GM18505 (cell line): ENCODE data around the gene GALR2.
"Not testable (repeated sequence)": the region's sequence is repeated elsewhere in the genome, so short reads cannot be mapped to it uniquely, and the experiment has no call there.

Experiments used
- ATAC-seq: cut with Tn5 transposase; IDR thresholded peaks from one replicate; pipeline ENCODE4 v1.9.1; 2021; ENCODE audit not compliant: unreplicated experiment
- POLR2A ChIP-seq: IDR thresholded peaks from 4 replicates; pipeline ENCODE4 v1.6.1; 2011; ENCODE audit warnings: borderline replicate concordance; ENCODE audit not compliant: insufficient read depth, insufficient read length; ENCODE audit errors: extremely low read depth

GALR2 gene

GRCh38 chr17:76046064-76046463 is 28.5 kb upstream of the GALR2 start:
- no peak for ATAC-seq
- TF ChIP-seq POLR2A = no peak

DNA sequence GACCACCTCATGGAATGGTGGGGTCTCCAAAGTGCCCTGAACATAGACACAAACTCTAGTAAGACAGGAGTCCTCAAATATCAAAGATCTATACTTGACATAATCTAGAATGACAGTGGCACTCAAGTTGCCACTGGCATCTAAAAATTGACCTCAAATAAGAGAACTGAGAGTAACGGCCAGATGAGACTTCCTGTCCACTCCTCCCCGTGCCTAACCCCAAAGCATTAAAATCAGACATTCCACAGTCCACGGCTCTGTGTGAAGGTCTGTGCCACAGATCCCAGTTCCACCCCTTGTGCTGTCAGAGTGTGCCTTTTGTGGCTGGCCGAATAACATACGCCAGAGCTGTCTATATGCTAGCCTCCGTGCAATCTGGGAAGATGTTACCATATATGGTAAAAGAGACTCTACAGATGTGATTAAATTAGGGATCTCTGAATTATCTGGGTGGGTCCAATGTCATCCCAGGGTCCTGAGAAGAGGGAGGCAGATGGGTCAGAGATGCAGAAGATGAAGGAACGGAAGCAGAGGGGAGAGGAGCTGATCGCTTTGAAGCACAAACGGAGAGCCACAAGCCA is 26.5 kb upstream of the GALR2 start:
- no peak for ATAC-seq
- TF ChIP-seq POLR2A = no peak

DNA sequence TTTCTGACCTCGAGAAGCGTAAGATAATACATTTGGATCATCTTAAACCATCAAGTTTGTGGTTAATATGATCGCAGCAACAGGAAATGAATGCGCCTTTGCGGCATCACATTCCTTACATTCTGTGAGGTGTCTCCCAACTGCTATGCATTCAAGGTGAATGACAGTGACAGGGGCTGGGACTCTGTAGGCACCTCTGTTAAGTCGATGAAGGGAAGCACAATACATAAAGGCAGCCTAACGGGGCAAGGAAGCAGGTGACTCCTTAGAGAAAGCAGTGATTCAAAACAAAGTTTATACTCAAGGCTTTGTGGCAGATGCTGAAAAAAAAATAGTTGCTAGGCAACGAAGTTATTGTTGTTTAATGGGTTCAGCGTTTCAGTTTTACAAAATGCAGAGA is 25.9 kb upstream of the GALR2 start:
- no peak for ATAC-seq
- no peak for TF ChIP-seq POLR2A

DNA sequence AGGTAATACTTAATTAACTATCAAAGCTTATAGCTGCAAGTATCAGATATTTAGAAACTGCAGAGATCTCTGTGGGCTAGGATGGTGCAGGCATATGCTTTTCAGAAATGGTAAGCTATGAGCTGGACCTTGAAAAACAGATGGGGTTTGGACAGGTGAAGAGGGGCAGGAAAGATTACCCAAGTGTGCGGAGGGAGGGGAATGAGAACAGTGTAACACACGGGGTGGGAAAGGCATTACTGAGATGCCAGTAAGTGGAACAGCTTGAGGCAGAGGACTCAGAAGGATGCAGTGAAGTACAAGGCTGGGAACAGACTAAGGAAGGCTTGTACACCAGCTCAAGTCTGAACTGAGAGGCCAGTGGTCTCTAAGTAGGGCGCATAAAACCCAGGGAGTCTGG is 25.3 kb upstream of the GALR2 start:
- TF ChIP-seq POLR2A = no peak
- ATAC-seq = no peak

- no peak for ATAC-seq
- TF ChIP-seq POLR2A = no peak
Observed at GRCh38 chr17:76049836-76050537, 24.6 kb upstream of the GALR2 start.

DNA sequence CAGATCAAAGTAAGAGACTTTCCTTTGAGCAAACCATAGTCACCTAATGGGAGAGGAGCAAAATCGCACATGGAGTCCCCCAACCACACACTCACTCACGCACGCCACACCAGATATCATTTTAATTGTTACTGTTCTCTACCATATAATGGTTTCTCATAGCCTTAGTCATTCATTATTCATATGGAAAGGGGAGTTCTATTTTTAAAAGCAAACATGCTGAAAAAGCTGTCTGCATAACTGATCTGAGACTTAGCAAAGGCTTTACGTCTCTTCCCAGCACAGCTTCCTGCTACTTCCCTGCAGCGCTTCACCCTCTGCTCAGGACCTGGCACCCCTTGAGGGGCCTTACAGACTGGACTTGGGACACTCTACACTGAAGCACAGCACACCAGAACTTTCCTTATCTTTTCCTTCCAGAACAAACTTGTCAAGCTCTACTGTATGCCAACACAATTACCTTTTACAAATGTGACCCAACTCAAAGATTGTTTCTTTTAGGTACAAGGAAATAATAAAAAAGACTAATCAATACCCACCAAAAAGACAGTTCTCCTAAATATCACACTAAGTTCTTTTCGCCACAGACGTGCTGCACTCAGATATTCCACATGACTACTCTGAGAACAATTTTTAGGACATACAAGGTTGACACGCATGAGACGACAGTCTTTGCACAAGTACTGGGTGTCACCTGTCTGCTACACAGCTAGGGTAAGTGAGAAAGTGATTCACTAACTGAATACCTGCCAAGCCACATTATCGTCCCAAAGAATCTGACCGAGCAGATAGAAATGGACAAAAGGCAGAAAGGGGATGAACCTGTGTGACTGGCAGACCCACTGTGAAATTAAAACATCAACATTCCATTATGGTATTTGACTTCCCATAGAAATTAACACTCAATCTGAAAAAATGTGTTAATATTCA is 23.8 kb upstream of the GALR2 start:
- no peak for ATAC-seq
- TF ChIP-seq POLR2A = no peak

DNA sequence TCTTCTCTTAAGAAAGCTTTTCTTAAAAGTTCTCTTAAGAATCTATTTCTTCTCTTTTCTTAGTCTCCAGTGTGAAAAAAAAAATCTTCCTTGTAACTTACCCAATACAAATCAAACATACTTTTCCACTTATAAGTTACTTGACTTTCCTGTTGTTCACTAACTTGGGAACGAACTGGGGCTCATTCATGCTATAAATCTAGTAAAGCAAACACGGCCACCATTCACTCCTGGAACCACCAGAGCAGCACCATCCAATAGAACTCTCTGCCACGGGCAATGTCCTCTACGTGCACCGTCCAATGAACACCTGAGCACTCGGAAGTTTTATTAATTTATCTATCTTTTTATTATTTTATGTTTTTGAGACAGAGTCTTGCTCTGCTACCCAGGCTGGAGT is 23.0 kb upstream of the GALR2 start:
- ATAC-seq = no peak
- TF ChIP-seq POLR2A = no peak

DNA sequence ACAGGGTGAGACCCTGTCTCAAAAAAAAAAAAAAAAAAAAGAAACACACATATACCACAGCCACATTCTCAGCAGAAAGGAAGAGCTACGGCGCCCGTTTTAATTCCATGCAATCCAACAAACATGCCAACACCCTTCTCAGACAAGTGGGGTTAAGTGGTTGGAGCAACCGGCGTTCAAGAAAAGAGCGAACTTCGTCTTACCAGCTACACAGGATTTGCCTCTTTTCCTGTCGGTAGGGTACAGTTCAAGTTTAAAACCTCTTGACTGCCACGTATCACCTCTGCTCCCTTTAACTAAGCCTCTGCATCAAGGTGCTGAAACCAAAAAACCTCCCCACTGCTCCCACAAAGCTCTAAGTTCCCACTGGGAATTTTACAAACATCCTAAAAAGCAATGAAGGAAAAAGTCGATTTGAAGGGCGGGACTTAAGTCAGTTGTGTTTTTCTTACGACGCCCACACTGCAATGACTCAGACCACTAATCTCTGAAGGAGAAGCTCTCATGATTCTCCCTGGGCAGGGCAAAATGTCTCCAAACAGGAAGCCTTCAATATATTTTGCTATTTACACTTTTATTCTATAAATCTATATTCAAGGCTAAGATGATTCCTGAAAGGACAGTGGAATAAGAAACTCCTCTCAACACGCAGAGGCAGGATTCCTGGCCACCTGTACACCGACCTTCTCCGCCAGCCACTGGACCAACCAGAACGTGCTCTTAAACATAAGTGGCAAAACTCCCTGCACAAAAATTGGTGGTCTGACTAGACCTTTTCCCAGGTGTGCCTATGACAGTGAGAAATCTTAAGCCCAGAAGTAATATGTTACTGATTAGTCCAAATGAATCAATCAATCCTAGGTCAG is 21.1 kb upstream of the GALR2 start:
- TF ChIP-seq POLR2A = no peak
- no peak for ATAC-seq

DNA sequence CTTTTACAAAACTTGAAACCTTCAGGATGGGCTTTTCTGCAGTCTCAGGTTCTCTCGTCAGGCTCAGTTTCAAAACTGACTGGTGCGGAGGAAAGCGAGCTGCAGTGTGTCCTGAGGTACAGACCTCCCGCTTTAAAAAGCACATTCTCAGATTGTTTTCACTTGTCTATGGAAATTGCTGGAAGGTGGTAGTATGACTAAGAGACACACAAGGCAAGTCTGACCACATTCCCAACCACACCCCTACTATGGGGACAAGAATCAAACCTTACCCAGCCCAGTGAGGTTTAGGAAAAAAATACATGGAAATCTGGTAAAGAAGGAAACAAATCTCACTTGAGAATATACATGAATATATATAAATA is 20.5 kb upstream of the GALR2 start:
- no peak for TF ChIP-seq POLR2A
- no peak for ATAC-seq

DNA sequence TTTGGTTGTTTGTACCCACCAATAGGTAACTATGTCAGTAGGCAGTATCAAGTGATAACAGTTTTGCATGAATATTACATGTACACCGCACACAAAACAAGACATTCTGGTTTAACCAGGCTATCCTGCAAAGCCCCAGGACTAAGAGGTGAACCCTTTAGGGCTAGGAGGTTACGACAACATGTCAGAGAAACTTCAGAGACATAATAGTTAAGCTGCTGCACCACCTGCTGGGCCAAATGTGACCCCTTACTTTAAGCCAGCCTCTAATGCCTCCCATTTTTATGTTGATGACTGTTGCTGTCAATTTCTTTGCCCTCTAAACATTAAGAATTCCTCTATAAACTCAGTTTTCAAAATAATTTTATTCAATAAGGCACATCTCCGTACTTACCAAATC is 17.7 kb upstream of the GALR2 start:
- ATAC-seq = no peak
- no peak for TF ChIP-seq POLR2A

DNA sequence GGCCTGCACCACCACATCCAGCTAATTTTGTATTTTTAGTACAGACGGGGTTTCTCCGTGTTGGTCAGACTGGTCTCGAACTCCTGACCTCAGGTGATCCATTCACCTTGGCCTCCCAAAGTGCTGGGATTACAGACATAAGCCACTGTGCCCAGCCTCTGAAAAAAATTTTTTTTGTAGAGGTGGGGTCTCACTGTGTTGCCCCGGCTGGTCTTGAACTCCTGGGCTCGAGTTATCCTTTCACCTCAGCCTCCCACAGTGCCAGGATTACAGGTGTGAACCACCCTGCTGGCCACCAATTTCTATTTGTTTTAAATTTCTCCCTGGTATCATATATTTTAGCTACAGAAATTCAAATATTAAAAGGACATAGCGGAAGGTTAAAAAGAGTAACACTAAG is 16.3 kb upstream of the GALR2 start:
- ATAC-seq = not testable (repeated sequence)

DNA sequence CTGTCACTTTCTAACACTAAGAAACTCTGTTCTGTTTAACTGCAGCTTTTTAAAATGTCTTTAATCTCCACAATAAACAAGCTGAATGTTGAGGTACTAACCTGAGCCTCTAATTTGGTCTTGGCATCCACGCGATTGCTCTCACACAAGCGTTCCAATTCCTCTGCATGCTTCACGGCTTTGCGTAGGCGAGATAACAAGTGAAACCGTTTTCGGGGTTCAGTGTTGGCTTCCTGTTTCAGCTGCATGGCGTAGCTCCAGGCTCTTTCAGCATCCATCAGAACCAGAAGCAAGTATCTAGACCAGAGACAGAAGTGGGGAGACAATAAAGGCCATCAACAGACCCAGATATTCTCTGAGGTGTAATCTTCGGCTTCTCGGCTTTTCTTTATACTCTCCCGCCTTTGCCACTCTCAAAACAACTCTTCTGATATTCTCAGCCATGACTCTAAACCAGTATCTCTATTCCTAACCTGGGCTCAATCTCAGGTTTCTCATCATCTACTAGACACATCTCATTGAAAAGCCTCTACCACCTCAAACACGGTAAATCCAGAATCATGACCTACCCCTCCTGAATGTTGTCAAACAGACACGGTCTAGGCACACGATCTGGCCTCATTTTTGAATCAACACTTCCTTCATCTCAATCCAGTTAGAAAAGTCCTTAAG is 10.6 kb upstream of the GALR2 start:
- ATAC-seq = no peak
- no peak for TF ChIP-seq POLR2A

DNA sequence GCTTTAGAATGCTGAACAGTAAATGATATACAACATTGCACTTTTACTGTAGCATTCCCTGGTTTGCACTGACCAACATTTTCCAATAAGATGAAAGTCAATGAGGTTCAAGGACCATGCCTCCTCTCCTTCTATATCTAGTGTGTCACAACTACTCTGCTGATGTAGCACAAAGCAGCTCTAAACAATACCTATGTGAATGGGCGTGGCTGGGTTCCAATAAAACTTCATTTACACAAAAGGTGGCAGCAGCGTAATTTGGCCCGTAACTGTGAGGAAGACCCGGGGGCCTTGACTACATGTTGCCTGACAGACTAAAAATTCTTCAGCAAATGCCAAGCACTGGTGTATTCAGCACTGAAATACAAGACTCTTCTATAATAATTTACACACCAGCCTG is 8.8 kb upstream of the GALR2 start:
- no peak for TF ChIP-seq POLR2A
- ATAC-seq = no peak
